WTC11 (cell line): ENCODE results near the gene IZUMO4.

Source experiments
- CREM ChIP-seq: sonication (generic); formaldehyde crosslinking; IDR thresholded peaks from 2 replicates; pipeline ENCODE4 v1.8.1; 2022; ENCODE audit warnings: mild to moderate bottlenecking, missing genetic modification reagents, moderate library complexity
- CTCF ChIP-seq: fragments of 200-600 bp; IDR thresholded peaks from 2 replicates; pipeline ENCODE4 v1.8.0; 2022; ENCODE audit warnings: antibody characterized with exemption
- ETV6 ChIP-seq: sonication (generic); formaldehyde crosslinking; IDR thresholded peaks from 2 replicates; pipeline ENCODE4 v1.8.1; 2022; ENCODE audit warnings: mild to moderate bottlenecking, missing genetic modification reagents
- FOXJ3 ChIP-seq: sonication (generic); formaldehyde crosslinking; IDR thresholded peaks from 2 replicates; pipeline ENCODE4 v1.9.0; 2021; ENCODE audit warnings: missing genetic modification reagents, mild to moderate bottlenecking, borderline replicate concordance
- FOXK1 ChIP-seq: sonication (generic); formaldehyde crosslinking; IDR thresholded peaks from 2 replicates; pipeline ENCODE4 v1.8.0; 2022; ENCODE audit warnings: mild to moderate bottlenecking, moderate library complexity, missing genetic modification reagents
- MAX ChIP-seq: sonication (generic); formaldehyde crosslinking; IDR thresholded peaks from 2 replicates; pipeline ENCODE4 v1.8.0; 2022; ENCODE audit warnings: mild to moderate bottlenecking, missing genetic modification reagents
- NFYB ChIP-seq: sonication (generic); formaldehyde crosslinking; conservative IDR thresholded peaks from 2 replicates; pipeline ENCODE4 v1.8.0; 2022; ENCODE audit warnings: low read depth, missing genetic modification reagents
- STAT6 ChIP-seq: sonication (generic); formaldehyde crosslinking; conservative IDR thresholded peaks from 2 replicates; pipeline ENCODE4 v1.8.1; 2023; ENCODE audit warnings: mild to moderate bottlenecking, low read depth, missing genetic modification reagents, moderate library complexity
- USF2 ChIP-seq: sonication (generic); formaldehyde crosslinking; IDR thresholded peaks from 2 replicates; pipeline ENCODE4 v1.8.1; 2023; ENCODE audit warnings: mild to moderate bottlenecking, missing genetic modification reagents, moderate library complexity
- ZBTB43 ChIP-seq: sonication (generic); formaldehyde crosslinking; IDR thresholded peaks from 2 replicates; pipeline ENCODE4 v1.8.1; 2023; ENCODE audit warnings: mild to moderate bottlenecking, missing genetic modification reagents
- ZNF138 ChIP-seq: sonication (generic); formaldehyde crosslinking; conservative IDR thresholded peaks from 2 replicates; pipeline ENCODE4 v1.8.1; 2022; ENCODE audit warnings: mild to moderate bottlenecking, moderate library complexity, missing genetic modification reagents
- ZNF281 ChIP-seq: sonication (generic); formaldehyde crosslinking; IDR thresholded peaks from 2 replicates; pipeline ENCODE4 v1.8.0; 2023; ENCODE audit warnings: mild to moderate bottlenecking, missing genetic modification reagents

GRCh38 chr19:2127758-2128157 is 31.0 kb downstream of the IZUMO4 start:
- no peak for TF ChIP-seq ZNF138 (CRISPR knock-in tag)
- TF ChIP-seq CREM: no peak
- no peak for TF ChIP-seq CTCF
- no peak for TF ChIP-seq ZNF281
- TF ChIP-seq ZBTB43 (CRISPR knock-in tag): no peak
- TF ChIP-seq FOXJ3 (CRISPR knock-in tag): no peak
- TF ChIP-seq FOXK1: no peak
- no peak for TF ChIP-seq NFYB
- no peak for TF ChIP-seq USF2 (CRISPR knock-in tag)
- TF ChIP-seq ETV6 (CRISPR knock-in tag): no peak
- no peak for TF ChIP-seq STAT6 (CRISPR knock-in tag)
- no peak for TF ChIP-seq MAX (CRISPR knock-in tag)
